ENCODE results near the gene LRRK1.

LRRK1 gene

DNA sequence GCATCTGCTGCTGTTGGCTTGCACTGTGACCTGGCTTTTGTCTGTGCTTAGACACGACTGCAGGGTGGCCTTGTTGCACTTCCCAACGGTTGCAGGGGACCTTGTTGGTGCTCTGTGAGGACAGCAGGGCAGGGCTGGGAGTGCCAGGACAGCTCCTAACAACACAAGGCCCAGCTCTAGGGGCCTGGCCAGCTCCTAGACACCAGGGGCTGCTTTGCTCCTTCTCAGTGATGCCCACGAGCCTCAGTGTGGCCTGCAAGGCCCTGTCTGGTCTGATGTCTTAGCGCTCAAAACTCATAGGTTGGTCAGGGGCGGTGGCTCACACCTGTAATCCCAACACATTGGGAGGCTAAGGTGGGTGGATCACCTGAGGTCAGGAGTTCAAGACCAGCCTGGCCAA, 183.6 kb downstream of the LRRK1 start:
- Histone ChIP-seq H3K36me3 (ENCODE audit: control insufficient read depth in 1 of 2, insufficient read depth in 2 of 2, low read length in 2 of 2) (no peaks in the 10 kb centered on the region), H3K9me3 (ENCODE audit: control insufficient read depth in 1 of 2, low read length in 2 of 2) (no peaks in the 10 kb centered on the region), H3K4me3 (ENCODE audit: low read depth in 1 of 2, low read length in 2 of 2) (no peak overlapping the region), H3K27me3 (ENCODE audit: low read depth, low read length) (no peaks in the 10 kb centered on the region), H3K4me1 (ENCODE audit: control insufficient read depth in 1 of 2, insufficient read depth in 2 of 2, low read length in 2 of 2) (no peaks in the 10 kb centered on the region), H3K27ac (ENCODE audit: low read length) (no peak overlapping the region)

DNA sequence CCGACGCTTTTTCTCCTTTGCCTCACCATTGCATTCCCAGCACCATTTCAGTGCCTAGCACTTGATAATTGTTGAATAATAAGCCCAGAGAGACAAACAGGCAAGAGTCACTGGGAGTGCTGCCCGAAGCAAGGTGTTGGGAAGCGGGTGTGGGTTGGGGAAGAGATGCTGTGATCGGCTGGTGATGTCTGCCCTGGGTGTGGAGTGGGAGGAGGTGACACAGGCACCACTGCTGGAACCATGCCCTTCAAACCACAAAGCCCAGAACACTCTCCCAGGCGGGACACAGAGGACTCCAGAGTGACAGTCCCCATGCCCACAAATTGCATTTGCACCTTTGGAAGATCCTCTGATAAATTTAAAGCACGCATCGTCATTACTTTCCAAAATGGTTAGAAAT, 184.4 kb downstream of the LRRK1 start:
- Histone ChIP-seq H3K4me1 (ENCODE audit: control insufficient read depth in 1 of 2, insufficient read depth in 2 of 2, low read length in 2 of 2) (no peaks in the 10 kb centered on the region), H3K27me3 (ENCODE audit: low read depth, low read length) (no peaks in the 10 kb centered on the region), H3K4me3 (ENCODE audit: low read depth in 1 of 2, low read length in 2 of 2) (no peak overlapping the region), H3K9me3 (ENCODE audit: control insufficient read depth in 1 of 2, low read length in 2 of 2) (no peaks in the 10 kb centered on the region), H3K36me3 (ENCODE audit: control insufficient read depth in 1 of 2, insufficient read depth in 2 of 2, low read length in 2 of 2) (no peaks in the 10 kb centered on the region), H3K27ac (ENCODE audit: low read length) (no peak overlapping the region)

DNA sequence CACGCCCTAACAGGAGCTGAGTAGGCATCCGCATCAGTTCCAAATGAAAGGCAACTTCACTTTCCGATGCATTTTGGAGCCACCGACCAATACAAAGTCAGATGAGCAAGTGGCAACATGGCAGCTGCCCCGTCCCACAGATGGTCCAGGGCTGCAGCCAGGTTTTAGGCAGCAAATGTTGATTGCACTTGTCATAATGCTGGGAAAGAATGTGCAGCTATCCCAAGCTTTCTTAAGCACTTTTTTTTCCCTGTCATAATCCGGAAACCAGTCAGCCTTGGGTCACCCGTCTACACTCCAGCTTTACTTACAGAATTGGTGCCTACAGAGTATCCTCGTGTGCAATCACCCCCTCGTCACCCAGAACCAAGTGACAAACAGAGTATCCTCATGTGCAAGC, 185.0 kb downstream of the LRRK1 start:
- Histone ChIP-seq H3K36me3 (ENCODE audit: control insufficient read depth in 1 of 2, insufficient read depth in 2 of 2, low read length in 2 of 2) (no peaks in the 10 kb centered on the region), H3K4me1 (ENCODE audit: control insufficient read depth in 1 of 2, insufficient read depth in 2 of 2, low read length in 2 of 2) (no peaks in the 10 kb centered on the region), H3K4me3 (ENCODE audit: low read depth in 1 of 2, low read length in 2 of 2) (no peak overlapping the region), H3K27me3 (ENCODE audit: low read depth, low read length) (no peaks in the 10 kb centered on the region), H3K9me3 (ENCODE audit: control insufficient read depth in 1 of 2, low read length in 2 of 2) (no peaks in the 10 kb centered on the region), H3K27ac (ENCODE audit: low read length) (no peak overlapping the region)

DNA sequence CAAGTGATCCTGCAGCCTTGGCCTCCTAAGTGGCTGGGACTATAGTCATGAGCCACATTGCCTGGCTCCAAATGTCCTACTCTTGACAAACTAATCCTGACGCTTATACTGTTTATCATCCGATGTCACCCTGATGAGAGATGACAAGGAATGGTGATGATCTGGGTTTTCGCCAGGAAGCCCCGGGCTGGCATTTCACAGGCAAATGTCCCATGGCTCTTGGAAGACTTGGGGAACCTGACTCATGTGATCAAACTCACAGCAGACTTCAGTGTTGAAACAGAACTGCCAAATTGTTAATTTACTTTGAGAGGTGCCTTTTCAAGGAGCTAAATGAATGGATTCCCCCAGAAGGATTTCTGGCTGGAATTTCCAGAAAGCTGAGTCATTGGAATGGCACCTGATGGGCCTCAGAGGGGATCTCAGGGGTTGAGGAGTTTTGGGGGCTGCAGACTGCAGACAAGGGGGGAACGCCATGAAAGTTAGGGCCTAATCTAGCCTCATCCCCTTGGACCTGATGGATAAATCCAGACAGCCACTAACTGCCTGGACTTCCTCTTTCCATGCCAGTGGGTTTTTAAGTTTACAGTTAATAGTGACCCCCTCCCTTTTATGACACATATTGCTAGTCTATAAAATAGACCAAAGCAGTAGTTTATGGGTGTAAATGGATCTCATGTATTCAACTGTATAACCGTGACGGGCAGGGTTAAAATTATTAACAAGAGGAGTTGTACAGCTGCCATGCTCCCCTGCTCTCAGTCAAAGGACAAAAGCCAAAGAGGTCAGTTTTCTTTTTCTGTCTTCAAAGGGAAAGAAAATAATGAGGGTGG, 186.1 kb downstream of the LRRK1 start:
- no peak overlapping the region for H3K27ac ChIP-seq (ENCODE audit: low read length)
- no peaks in the 10 kb centered on the region for H3K27me3 ChIP-seq (ENCODE audit: low read depth, low read length)
- H3K36me3 ChIP-seq (ENCODE audit: control insufficient read depth in 1 of 2, insufficient read depth in 2 of 2, low read length in 2 of 2): no peaks in the 10 kb centered on the region
- H3K9me3 ChIP-seq (ENCODE audit: control insufficient read depth in 1 of 2, low read length in 2 of 2): no peaks in the 10 kb centered on the region
- no peaks in the 10 kb centered on the region for H3K4me1 ChIP-seq (ENCODE audit: control insufficient read depth in 1 of 2, insufficient read depth in 2 of 2, low read length in 2 of 2)
- H3K4me3 ChIP-seq (ENCODE audit: low read depth in 1 of 2, low read length in 2 of 2): no peak overlapping the region

DNA sequence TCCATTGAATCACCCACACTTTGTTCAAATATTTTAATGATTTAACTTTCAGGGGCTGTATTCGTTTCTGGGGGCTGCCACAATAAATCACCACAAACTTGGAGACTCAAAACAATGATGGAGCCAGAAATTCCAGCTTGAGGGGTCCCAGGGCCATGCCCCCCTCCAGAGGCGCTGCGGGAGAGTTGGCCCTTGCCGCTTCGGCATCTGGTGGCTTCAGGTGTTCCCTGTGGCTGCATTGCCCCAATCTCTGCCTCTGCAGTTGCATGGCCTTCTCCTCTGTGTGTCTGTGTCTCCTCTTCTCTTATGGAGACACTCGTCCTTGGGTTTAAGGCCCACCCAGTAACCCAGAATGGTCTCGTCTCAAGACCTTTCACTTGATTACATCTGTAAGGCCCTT, 187.9 kb downstream of the LRRK1 start:
- no peaks in the 10 kb centered on the region for H3K27me3 ChIP-seq (ENCODE audit: low read depth, low read length)
- H3K36me3 ChIP-seq (ENCODE audit: control insufficient read depth in 1 of 2, insufficient read depth in 2 of 2, low read length in 2 of 2): no peaks in the 10 kb centered on the region
- no peaks in the 10 kb centered on the region for H3K9me3 ChIP-seq (ENCODE audit: control insufficient read depth in 1 of 2, low read length in 2 of 2)
- H3K4me3 ChIP-seq (ENCODE audit: low read depth in 1 of 2, low read length in 2 of 2): no peak overlapping the region
- no peak overlapping the region for H3K27ac ChIP-seq (ENCODE audit: low read length)
- no peaks in the 10 kb centered on the region for H3K4me1 ChIP-seq (ENCODE audit: control insufficient read depth in 1 of 2, insufficient read depth in 2 of 2, low read length in 2 of 2)

DNA sequence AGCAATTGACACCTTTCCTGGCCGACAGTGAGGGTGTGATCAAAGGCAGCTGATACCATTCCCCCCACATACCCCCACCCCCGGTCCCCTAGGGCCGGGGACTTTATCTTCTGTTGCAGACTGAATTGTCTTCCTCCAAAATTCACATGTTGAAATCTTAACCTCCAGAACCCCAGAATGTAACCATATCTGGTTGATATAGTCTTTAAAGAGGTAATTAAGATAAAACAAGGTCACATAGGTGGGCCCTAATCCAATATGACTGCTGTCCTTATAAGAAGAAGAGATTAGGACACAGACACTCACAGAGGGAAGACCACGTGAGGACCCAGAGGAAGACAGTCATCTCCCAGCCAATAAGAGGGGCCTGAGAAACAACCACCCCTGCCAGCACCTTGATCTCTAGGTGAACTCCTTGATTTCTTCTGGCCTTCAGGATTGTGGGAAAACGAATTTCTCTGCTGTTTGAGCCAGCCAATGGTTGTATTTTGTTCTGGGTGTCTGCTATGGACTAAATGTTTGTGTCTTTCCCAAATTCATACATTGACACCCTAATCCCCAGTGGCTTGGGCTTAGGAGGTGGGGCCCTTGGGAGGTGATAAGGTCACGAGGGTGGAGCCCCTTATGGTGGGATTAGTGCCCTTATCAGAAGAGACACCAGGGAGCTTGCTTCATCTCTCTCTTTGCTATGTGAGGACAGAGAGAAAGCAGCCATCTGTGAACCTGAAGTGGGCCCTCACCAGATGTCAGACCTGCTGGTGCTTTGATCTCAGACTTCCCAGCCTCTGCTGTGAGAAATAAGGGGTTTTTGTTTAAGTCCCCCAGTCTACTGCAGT, 188.7 kb downstream of the LRRK1 start:
- H3K9me3 ChIP-seq (ENCODE audit: control insufficient read depth in 1 of 2, low read length in 2 of 2): no peaks in the 10 kb centered on the region
- no peaks in the 10 kb centered on the region for H3K27me3 ChIP-seq (ENCODE audit: low read depth, low read length)
- no peak overlapping the region for H3K27ac ChIP-seq (ENCODE audit: low read length)
- H3K36me3 ChIP-seq (ENCODE audit: control insufficient read depth in 1 of 2, insufficient read depth in 2 of 2, low read length in 2 of 2): no peaks in the 10 kb centered on the region
- H3K4me3 ChIP-seq (ENCODE audit: low read depth in 1 of 2, low read length in 2 of 2): no peak overlapping the region
- no peaks in the 10 kb centered on the region for H3K4me1 ChIP-seq (ENCODE audit: control insufficient read depth in 1 of 2, insufficient read depth in 2 of 2, low read length in 2 of 2)

DNA sequence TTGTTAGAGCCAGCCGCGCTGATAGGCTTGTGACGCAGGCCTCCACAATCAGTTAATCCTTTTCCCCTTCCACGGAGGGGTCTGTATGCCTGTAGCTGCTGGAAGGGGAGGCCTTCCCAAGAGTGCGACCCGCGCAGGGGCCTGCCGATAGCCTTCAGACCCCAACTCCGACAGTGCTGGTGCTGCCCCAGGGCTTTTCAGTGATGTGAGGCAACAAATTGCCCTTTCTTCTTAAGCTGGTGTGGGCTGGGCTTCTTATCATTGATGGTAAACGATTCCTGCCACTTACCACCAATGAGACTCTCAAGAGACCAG, 189.3 kb downstream of the LRRK1 start:
- Histone ChIP-seq H3K27me3 (ENCODE audit: low read depth, low read length) (no peaks in the 10 kb centered on the region), H3K36me3 (ENCODE audit: control insufficient read depth in 1 of 2, insufficient read depth in 2 of 2, low read length in 2 of 2) (no peaks in the 10 kb centered on the region), H3K4me1 (ENCODE audit: control insufficient read depth in 1 of 2, insufficient read depth in 2 of 2, low read length in 2 of 2) (no peaks in the 10 kb centered on the region), H3K4me3 (ENCODE audit: low read depth in 1 of 2, low read length in 2 of 2) (no peak overlapping the region), H3K9me3 (ENCODE audit: control insufficient read depth in 1 of 2, low read length in 2 of 2) (no peaks in the 10 kb centered on the region), H3K27ac (ENCODE audit: low read length) (no peak overlapping the region)

DNA sequence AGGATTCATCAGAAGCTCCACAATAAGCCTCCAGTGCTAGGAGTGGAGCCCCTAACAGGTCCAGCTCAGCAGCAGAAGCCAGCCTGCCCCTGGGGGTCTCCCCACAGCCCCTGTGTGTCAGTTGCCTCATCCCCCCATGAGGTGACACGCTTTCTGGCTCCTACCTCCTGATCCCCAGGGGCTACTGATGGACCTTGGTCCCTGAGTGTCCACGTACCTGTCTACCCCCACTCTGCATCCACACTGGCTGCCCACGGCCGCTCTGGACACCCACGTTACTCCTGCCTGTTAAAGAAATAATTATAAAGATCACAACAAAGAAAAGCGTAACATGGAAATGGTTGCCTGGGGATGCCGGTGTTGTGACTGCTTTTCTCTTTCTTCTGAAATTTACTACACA, 189.6 kb downstream of the LRRK1 start:
- Histone ChIP-seq H3K4me3 (ENCODE audit: low read depth in 1 of 2, low read length in 2 of 2) (no peak overlapping the region), H3K36me3 (ENCODE audit: control insufficient read depth in 1 of 2, insufficient read depth in 2 of 2, low read length in 2 of 2) (no peaks in the 10 kb centered on the region), H3K9me3 (ENCODE audit: control insufficient read depth in 1 of 2, low read length in 2 of 2) (no peaks in the 10 kb centered on the region), H3K27me3 (ENCODE audit: low read depth, low read length) (no peaks in the 10 kb centered on the region), H3K27ac (ENCODE audit: low read length) (no peak overlapping the region), H3K4me1 (ENCODE audit: control insufficient read depth in 1 of 2, insufficient read depth in 2 of 2, low read length in 2 of 2) (no peaks in the 10 kb centered on the region)

DNA sequence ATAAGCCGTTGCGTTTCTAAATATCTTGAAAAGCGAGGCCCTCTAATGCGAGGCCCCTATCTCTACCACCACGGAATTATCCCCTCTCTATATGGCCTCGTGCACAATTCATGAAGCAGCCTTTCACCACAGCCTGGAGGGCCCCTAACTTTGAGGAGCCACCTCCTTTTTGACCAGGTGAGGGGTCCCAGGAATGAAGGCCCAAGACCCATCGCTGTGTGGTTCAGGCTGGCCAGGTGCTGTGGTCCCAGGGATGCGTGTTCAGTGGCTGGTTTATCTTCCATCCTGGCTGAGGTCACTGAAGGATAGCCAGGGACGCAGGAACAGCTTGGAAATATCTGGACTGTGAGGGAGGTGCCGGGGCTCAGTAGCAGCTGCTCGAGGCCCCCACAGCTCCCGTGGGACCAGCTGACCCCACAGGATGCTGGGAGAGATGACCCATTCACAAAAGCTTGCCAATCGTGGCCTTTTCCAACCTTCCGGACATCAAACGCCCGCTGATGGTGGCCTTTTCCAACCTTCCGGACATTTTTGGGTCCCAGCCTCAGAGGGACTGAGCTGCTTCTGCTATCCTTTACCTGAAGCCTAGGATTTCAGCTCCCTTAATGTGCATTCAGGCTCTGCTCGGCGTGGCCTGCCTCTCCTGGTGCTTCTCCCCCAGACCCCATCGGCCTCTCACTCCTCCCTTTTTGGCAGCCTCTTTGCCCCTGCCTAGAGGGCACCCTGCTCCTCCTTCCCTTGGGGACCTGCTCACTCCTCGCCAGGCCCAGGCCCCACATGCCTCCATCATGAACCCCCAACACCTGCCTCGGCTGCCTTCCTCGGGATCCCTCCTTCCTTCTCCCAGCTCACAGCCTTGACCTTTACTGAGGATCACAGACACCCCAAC, 191.8 kb downstream of the LRRK1 start:
- Histone ChIP-seq H3K4me1 (ENCODE audit: control insufficient read depth in 1 of 2, insufficient read depth in 2 of 2, low read length in 2 of 2) (peaks cover 0 to 5% of the 10 kb centered on the region in 2 donors), H3K4me3 (ENCODE audit: low read depth in 1 of 2, low read length in 2 of 2) (no peak overlapping the region), H3K27ac (ENCODE audit: low read length) (no peak overlapping the region), H3K36me3 (ENCODE audit: control insufficient read depth in 1 of 2, insufficient read depth in 2 of 2, low read length in 2 of 2) (no peaks in the 10 kb centered on the region), H3K27me3 (ENCODE audit: low read depth, low read length) (no peaks in the 10 kb centered on the region), H3K9me3 (ENCODE audit: control insufficient read depth in 1 of 2, low read length in 2 of 2) (no peaks in the 10 kb centered on the region)

DNA sequence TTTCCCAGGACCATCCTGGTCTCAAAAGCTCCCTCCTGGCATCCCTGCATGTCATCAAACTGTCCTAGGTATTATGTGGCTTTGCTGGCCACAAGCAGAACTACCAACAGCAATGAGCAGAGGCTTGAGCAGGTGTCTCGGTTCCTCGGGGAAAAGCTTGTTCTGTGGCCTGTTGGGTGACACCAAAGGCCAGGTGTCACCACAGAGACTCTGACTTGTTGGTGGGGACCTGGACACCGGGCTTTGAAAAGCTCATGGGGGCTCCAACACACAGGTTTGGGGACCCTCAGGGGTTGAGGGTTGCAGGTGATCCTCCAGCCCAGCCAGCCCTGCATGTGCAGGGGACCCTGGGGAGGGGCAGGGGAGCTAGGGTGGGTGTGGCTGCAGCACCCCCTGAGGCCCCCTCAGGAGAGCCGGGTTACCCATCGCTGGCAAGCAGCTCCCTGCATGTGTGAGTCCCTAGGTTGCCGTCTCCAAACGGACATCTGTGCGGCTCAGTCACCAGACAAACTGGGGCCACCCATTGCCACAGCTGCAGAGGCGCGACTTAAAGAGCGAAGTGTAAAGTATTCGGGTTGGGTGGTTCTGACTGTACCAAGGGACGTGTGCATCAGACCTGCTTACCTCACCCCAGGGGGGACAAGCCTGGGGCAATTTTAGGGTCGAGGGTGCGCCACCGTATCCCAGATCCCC, 192.6 kb downstream of the LRRK1 start:
- Histone ChIP-seq H3K4me3 (ENCODE audit: low read depth in 1 of 2, low read length in 2 of 2) (no peak overlapping the region), H3K36me3 (ENCODE audit: control insufficient read depth in 1 of 2, insufficient read depth in 2 of 2, low read length in 2 of 2) (no peaks in the 10 kb centered on the region), H3K4me1 (ENCODE audit: control insufficient read depth in 1 of 2, insufficient read depth in 2 of 2, low read length in 2 of 2) (peaks cover 0 to 10% of the 10 kb centered on the region in 2 donors), H3K27me3 (ENCODE audit: low read depth, low read length) (no peaks in the 10 kb centered on the region), H3K27ac (ENCODE audit: low read length) (no peak overlapping the region), H3K9me3 (ENCODE audit: control insufficient read depth in 1 of 2, low read length in 2 of 2) (no peaks in the 10 kb centered on the region)
